IMR-90 (cell line): ENCODE data around the gene MBTD1. TPM values are rescaled to one million over a fixed set of nuclear protein-coding genes. Genes with fewer than 3 reads are reported as not detected.

Experiments
- ATAC-seq: fragments of 200-7000 bp; cut with Tn5 transposase; 2 replicates; pipeline ENCODE4 v1.9.1; 2020; ENCODE audit warnings: low read depth, mild to moderate bottlenecking, moderate library complexity
- BruUV-seq: library from RNA; stranded (reverse); fragments of 400-500 nt; replicated peaks from 2 replicates; lab custom pipeline; 2021; lab: Mats Ljungman, UMichigan
- CTCF ChIA-PET: fragments of 300-600 bp; formaldehyde crosslinking; extraction: SDS; loops from one replicate; lab custom pipeline; 2021; ENCODE audit warnings: antibody characterized with exemption; lab: Yijun Ruan, JAX
- POLR2A ChIA-PET: fragments of 300-600 bp; sonication (Branson Sonifier 250); formaldehyde crosslinking; loops from one replicate; lab custom pipeline; 2022; ENCODE audit warnings: antibody characterized with exemption; ENCODE audit not compliant: unreplicated experiment; lab: Charles Lee
- DNase-seq: peaks from one replicate; pipeline ENCODE4 v3.0.0; 2013
- H2AFZ ChIP-seq: replicated peaks from 2 replicates; pipeline ENCODE3; 2013; ENCODE audit warnings: low read length, mild to moderate bottlenecking; ENCODE audit not compliant: poor library complexity
- H2AK5ac ChIP-seq: 2 replicates; pipeline ENCODE4 v1.6.1; 2013; ENCODE audit warnings: low read depth, low read length, inconsistent platforms
- H2AK9ac ChIP-seq: replicated peaks from 2 replicates; pipeline ENCODE3; 2013; ENCODE audit warnings: mild to moderate bottlenecking, low read depth, low read length, moderate library complexity; ENCODE audit not compliant: poor library complexity
- H2BK120ac ChIP-seq: 2 replicates; pipeline ENCODE4 v1.6.1; 2013; ENCODE audit warnings: low read depth, low read length, inconsistent platforms
- H2BK15ac ChIP-seq: 3 replicates; pipeline ENCODE4 v1.6.1; 2013; ENCODE audit warnings: low read depth, low read length, inconsistent platforms
- H2BK20ac ChIP-seq: 2 replicates; pipeline ENCODE4 v1.6.1; 2013; ENCODE audit warnings: low read depth, mild to moderate bottlenecking, inconsistent platforms, low read length, moderate library complexity
- H2BK5ac ChIP-seq: 2 replicates; pipeline ENCODE4 v1.6.1; 2013; ENCODE audit warnings: mild to moderate bottlenecking, low read depth, low read length, inconsistent platforms; ENCODE audit not compliant: poor library complexity, severe bottlenecking
- H3K14ac ChIP-seq: replicated peaks from 2 replicates; pipeline ENCODE4 v1.6.1; 2013; ENCODE audit warnings: low read depth, low read length, inconsistent platforms
- H3K18ac ChIP-seq: 2 replicates; pipeline ENCODE4 v1.6.1; 2013; ENCODE audit warnings: low read depth, low read length, control low read depth
- H3K23ac ChIP-seq: 2 replicates; pipeline ENCODE4 v1.6.1; 2013; ENCODE audit warnings: low read depth, low read length, inconsistent platforms
- H3K27ac ChIP-seq: 2 replicates; pipeline ENCODE4 v1.5.1; 2013; ENCODE audit warnings: mild to moderate bottlenecking, control low read depth, low read length; ENCODE audit not compliant: insufficient read depth
- H3K27me3 ChIP-seq: 2 replicates; pipeline ENCODE4 v1.6.1; 2013; ENCODE audit warnings: low read length; ENCODE audit not compliant: control insufficient read depth, insufficient read depth
- H3K36me3 ChIP-seq: 2 replicates; pipeline ENCODE4 v1.6.1; 2013; ENCODE audit warnings: low read length, mixed read lengths; ENCODE audit not compliant: control insufficient read depth, insufficient read depth
- H3K4ac ChIP-seq: 2 replicates; pipeline ENCODE4 v1.6.1; 2013; ENCODE audit warnings: low read depth, low read length, inconsistent platforms
- H3K4me1 ChIP-seq: 2 replicates; pipeline ENCODE4 v1.6.1; 2013; ENCODE audit warnings: low read length, mixed read lengths; ENCODE audit not compliant: control insufficient read depth, insufficient read depth
- H3K4me2 ChIP-seq: 2 replicates; pipeline ENCODE4 v1.6.1; 2013; ENCODE audit warnings: low read depth, mild to moderate bottlenecking, control low read depth, low read length, moderate library complexity
- H3K4me3 ChIP-seq: 2 replicates; pipeline ENCODE4 v1.5.1; 2013; ENCODE audit warnings: low read depth, mild to moderate bottlenecking, control low read depth, low read length, moderate library complexity; ENCODE audit not compliant: insufficient read depth
- H3K56ac ChIP-seq: 2 replicates; pipeline ENCODE4 v1.6.1; 2013; ENCODE audit warnings: low read length, inconsistent platforms; ENCODE audit not compliant: insufficient read depth; ENCODE audit errors: extremely low read depth
- H3K79me1 ChIP-seq, 2 experiments: 2 replicates each; pipeline ENCODE4 v1.6.1; 2013; ENCODE audit warnings: low read length in 2 of 2, inconsistent platforms in 1 of 2, low read depth in 1 of 2
- H3K9ac ChIP-seq: 2 replicates; pipeline ENCODE4 v1.6.1; 2013; ENCODE audit warnings: low read depth, low read length, control low read depth
- H3K9me1 ChIP-seq: 2 replicates; pipeline ENCODE4 v1.6.1; 2013; ENCODE audit warnings: low read length, inconsistent platforms; ENCODE audit not compliant: insufficient read depth
- H3K9me3 ChIP-seq: 2 replicates; pipeline ENCODE4 v1.6.1; 2013; ENCODE audit warnings: low read length; ENCODE audit not compliant: control insufficient read depth, insufficient read depth
- H4K20me1 ChIP-seq: 2 replicates; pipeline ENCODE4 v1.6.1; 2013; ENCODE audit warnings: low read length, inconsistent platforms; ENCODE audit not compliant: insufficient read depth
- H4K5ac ChIP-seq: 2 replicates; pipeline ENCODE4 v1.6.1; 2013; ENCODE audit warnings: mild to moderate bottlenecking, low read depth, low read length, control low read depth
- H4K8ac ChIP-seq, 2 experiments: 2 replicates each; pipeline ENCODE4 v1.6.1; 2013; ENCODE audit warnings: low read depth in 2 of 2, low read length in 2 of 2, control low read depth in 1 of 2, inconsistent platforms in 1 of 2
- H4K91ac ChIP-seq: 2 replicates; pipeline ENCODE4 v1.6.1; 2013; ENCODE audit warnings: low read depth, low read length, inconsistent platforms; ENCODE audit not compliant: insufficient read depth
- FOS ChIP-seq: fragments of 150-350 bp; IDR thresholded peaks from 2 replicates; pipeline ENCODE4 v1.6.1; 2016; ENCODE audit warnings: low read depth, low read length
- NFE2L2 ChIP-seq: fragments of 150-350 bp; IDR thresholded peaks from 2 replicates; pipeline ENCODE4 v1.6.1; 2016; ENCODE audit warnings: low read depth, mild to moderate bottlenecking, low read length
- WGBS, 2 experiments: methylation state at CpG; one replicate each; pipeline versions ENCODE4 v1.1.5 to v1.1.7; 2013; ENCODE audit warnings: missing lambda C conversion rate in 2 of 2; ENCODE audit not compliant: insufficient read length in 1 of 2; ENCODE audit errors: extremely low coverage in 2 of 2; 5-methylcytosine and 5-hydroxymethylcytosine counted together
- dilution Hi-C: fragments of 300-500 bp; cut with HindIII; formaldehyde crosslinking; loops from one replicate; pipeline ENCODE4 v1.14.3; 2018; ENCODE audit warnings: low sequenced_read_pairs; ENCODE audit not compliant: unreplicated experiment
- in situ Hi-C: fragments of 300-500 bp; cut with MboI; formaldehyde crosslinking; loops from 3 replicates; pipeline ENCODE4 v1.14.3; 2019; ENCODE audit warnings: low sequenced_read_pairs, inconsistent platforms, mixed read lengths
- intact Hi-C: fragments of 100-400 bp; cut with micrococcal nuclease; formaldehyde crosslinking; loops from 2 replicates; pipeline ENCODE4 v1.10.0; 2022
- polyA plus RNA-seq, 3 experiments: library from polyadenylated mRNA; depleted of rRNA; stranded (reverse); fragments of >200 nt; gene quantifications; 2 replicates each; pipeline ENCODE4 v1.2.3, GENCODE V29; 2012; ENCODE audit warnings: low replicate concordance in 1 of 3
- total RNA-seq: library from RNA; depleted of rRNA; stranded (reverse); fragments of >200 nt; gene quantifications from 2 replicates; pipeline ENCODE4 v1.2.3, GENCODE V29; 2012

Gene MBTD1
- total and polyA plus RNA-seq, 2 of the 4 experiments (the other 2 are of a cell fraction) = 3.2 to 5.6 TPM

DNA sequence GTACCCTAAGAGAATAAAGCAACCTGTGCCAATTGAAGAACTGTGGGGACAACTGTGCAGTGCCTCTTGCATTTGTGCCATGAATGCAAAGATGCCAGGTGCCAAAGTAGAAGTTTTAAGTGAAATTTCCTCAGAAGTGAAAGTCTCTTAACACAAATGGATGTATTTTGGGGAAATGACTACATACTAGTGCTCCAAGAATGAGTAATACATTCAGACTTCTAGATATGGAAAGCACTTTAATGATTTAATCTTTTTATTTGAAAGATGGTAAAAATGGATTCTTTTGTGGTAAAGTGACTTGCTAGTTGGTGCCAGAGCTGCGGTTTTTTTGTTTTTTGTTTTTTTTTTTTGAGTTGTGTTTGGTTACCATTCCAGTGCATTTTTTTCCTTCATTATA is 15.5 kb upstream of the MBTD1 start:
- no peak overlapping the region for H2AK5ac ChIP-seq
- ChIA-PET POLR2A (no interaction called here), CTCF (interaction anchor here (1.0 to 1.1 kb wide), 2 partner anchors 12 to 23 kb away, joined by 3 read pairs; no protein-coding TSS in a partner anchor)
- H2BK15ac ChIP-seq = no peak overlapping the region
- no peak overlapping the region for H3K56ac ChIP-seq
- H3K9ac ChIP-seq = no peak overlapping the region
- no peak overlapping the region for H3K23ac ChIP-seq
- no peak overlapping the region for H3K14ac ChIP-seq
- no peak overlapping the region for H4K5ac ChIP-seq
- H3K4me2 ChIP-seq = peak overlapping the region; percentile 80
- H3K36me3 ChIP-seq = peaks cover 25% of the 10 kb centered on the region
- intact Hi-C loops (no loop called here), in situ Hi-C loops (no loop called here), dilution Hi-C loops (no loop called here)
- H2AK9ac ChIP-seq = no peak overlapping the region
- peaks cover 19% of the 10 kb centered on the region; the same call in 1 of the 2 replicates for H4K20me1 ChIP-seq
- H3K9me1 ChIP-seq = peaks cover 10% of the 10 kb centered on the region
- H3K27ac ChIP-seq = peak overlapping the region; percentile 76; the same call in 1 of the 2 replicates
- H2BK5ac ChIP-seq = peak overlapping the region; percentile 60
- no peak overlapping the region for H4K91ac ChIP-seq
- no peak overlapping the region for H3K18ac ChIP-seq
- peak overlapping the region; percentile 42; the same call in 1 of the 2 replicates for H3K4ac ChIP-seq
- no peak overlapping the region for H2BK20ac ChIP-seq
- H3K9me3 ChIP-seq = no peaks in the 10 kb centered on the region
- no peaks in the 10 kb centered on the region for H3K27me3 ChIP-seq
- WGBS, 2 experiments = no CpG with 5 or more reads among the region's 1 CpG
- BruUV-seq = no TSS peak
- no peak overlapping the region for H2AFZ ChIP-seq
- no peak overlapping the region for H3K4me3 ChIP-seq
- peaks cover 8 to 33% of the 10 kb centered on the region in 2 experiments for H3K79me1 ChIP-seq
- no peak overlapping the region for H2BK120ac ChIP-seq
- no peak for TF ChIP-seq NFE2L2
- TF ChIP-seq FOS = 0 out of 2 replicates have a peak, but pooled peaks have one; percentile 31
- H4K8ac ChIP-seq = no peak overlapping the region
- H3K4me1 ChIP-seq = peaks cover 6% of the 10 kb centered on the region
- DNase-seq (peak; percentile 86), ATAC-seq (peak; percentile 76)
